H4 (cell line): ENCODE data around the gene LTA. TPM values are rescaled to one million over a fixed set of nuclear protein-coding genes. Genes with fewer than 3 reads are reported as not detected.
"Not testable (repeated sequence)": the region's sequence is repeated elsewhere in the genome, so short reads cannot be mapped to it uniquely, and the experiment has no call there.

Experiments
- DNase-seq: peaks from one replicate; pipeline ENCODE4 v3.0.0-alpha.2; 2015; ENCODE audit warnings: low spot score
- total RNA-seq: library from RNA; depleted of rRNA; stranded (reverse); fragments of >200 nt; shearing (Covaris generic); gene quantifications from 2 replicates; pipeline ENCODE4 v1.2.3, GENCODE V29; 2014

The LTA gene
- total RNA-seq, 1 experiment from 2014 or later, result not detected

GRCh38 chr6:31586599-31587281 is 14.7 kb downstream of the LTA start:
- DNase-seq, result no peak

- no peak for DNase-seq
Observed at GRCh38 chr6:31587791-31588777, 16.0 kb downstream of the LTA start.

- DNase-seq, result no peak
Observed at GRCh38 chr6:31588871-31589650, 17.0 kb downstream of the LTA start.

GRCh38 chr6:31590691-31591090 is 18.6 kb downstream of the LTA start:
- not testable (repeated sequence) for DNase-seq

- no peak for DNase-seq
Observed at GRCh38 chr6:31592396-31592771, 20.3 kb downstream of the LTA start.

DNA sequence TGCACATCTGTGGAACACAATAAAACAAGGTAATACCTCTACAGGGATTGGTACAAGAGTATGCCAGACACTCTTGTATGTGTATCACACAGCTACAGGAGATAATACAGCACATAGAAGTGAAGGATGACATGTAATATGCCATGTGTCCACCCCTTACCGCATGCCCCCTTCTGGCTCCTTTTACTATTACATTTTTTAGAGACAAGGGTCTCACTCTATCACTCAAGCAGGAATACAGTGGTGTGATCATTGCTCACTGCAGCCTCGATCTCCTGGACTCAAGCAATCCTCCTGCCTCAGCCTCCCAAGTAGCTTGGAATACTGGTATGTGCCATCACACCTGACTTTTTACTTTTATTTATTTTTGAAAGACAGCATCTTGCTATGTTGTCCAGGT is 24.9 kb downstream of the LTA start:
- DNase-seq, result no peak

GRCh38 chr6:31607317-31607716 is 35.2 kb downstream of the LTA start:
- DNase-seq, result no peak

DNA sequence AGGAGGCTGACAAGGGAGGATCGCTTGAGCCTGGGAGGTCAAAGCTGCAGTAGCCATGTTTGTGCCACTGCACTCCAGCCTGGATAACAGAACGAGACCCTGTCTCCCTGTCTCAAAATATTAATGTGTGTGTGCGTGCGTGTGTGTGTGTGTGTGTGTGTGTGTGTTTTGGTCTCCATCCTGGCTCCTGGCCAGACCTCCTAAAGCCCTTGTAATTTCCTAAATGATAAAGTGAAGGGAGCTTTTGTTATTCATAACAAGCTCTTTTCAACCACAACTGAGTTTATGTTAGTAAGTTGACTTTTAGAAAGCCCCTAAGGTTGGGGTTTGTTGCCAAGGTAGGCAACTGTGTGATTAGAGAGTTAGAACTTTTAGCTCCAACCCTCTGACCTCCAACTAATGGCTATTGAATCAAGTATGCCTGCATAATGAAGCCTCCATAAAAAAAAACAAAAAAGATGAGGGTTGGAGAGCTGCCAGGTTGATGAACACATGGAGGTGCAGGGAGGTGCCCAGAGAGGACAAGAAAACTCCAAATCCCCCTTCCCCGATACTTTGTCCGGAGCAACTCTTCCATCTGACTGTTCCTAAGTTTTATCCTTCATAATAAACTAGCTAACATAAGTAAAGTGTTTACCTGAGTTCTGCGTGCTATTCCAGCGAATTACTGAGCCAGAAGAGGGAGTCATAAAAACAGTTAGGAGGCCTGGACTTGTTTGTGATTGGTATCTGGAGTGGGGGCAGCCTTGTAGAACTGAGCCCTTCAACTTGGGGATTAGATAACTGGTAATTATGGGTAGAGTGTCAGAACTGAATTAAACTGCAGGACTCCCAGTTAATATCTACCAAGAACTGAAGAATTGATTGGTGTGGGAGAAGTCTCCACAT is 37.7 kb downstream of the LTA start:
- no peak for DNase-seq

DNA sequence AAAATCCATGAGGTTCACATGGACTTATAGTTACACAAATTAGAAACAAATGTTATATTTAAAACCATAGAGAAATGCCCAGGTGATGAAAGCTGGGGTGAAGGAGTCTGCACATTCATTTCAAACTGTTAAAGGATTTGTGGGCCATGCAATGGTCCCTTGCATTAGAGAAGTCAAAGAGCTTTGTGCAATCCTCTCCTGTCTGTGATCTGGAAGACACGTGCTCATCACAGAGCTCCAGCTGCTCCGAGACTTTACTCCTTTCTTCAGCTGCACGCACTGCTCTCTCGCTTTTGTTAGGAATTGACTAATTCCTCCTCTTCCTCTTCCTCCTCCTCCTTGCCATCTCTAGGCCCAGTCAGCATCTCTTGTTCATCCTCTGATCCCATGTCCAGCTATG is 38.9 kb downstream of the LTA start:
- no peak for DNase-seq

- DNase-seq, result no peak
Observed at GRCh38 chr6:31614075-31614619, 42.1 kb downstream of the LTA start.

- no peak for DNase-seq
Observed at GRCh38 chr6:31614684-31615578, 42.8 kb downstream of the LTA start, which contains the start of gene AIF1. AIF1 (plus strand) TSS chr6:31615234; CDS start chr6:31615330, 96 bp downstream.

GRCh38 chr6:31615748-31616147 is 43.7 kb downstream of the LTA start:
- no peak for DNase-seq

DNA sequence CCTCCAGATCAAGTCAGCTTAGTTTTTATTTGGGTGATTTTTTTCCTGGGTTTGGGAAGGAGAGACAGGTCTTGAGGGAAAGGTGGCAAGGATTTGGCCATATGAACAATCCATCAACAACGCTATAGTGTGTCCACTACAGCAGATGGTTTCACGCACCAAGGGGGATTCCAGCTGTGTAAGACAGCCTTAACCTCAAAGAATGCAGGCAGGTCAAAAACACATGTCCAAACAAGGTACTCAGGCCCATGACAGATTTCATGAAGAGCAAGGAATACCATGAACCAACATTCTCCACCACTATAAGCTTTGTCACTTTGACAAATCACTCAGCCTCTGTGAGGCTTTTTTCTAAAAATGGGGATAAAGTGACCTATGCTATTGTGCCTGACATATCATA is 44.9 kb downstream of the LTA start:
- no peak for DNase-seq

DNA sequence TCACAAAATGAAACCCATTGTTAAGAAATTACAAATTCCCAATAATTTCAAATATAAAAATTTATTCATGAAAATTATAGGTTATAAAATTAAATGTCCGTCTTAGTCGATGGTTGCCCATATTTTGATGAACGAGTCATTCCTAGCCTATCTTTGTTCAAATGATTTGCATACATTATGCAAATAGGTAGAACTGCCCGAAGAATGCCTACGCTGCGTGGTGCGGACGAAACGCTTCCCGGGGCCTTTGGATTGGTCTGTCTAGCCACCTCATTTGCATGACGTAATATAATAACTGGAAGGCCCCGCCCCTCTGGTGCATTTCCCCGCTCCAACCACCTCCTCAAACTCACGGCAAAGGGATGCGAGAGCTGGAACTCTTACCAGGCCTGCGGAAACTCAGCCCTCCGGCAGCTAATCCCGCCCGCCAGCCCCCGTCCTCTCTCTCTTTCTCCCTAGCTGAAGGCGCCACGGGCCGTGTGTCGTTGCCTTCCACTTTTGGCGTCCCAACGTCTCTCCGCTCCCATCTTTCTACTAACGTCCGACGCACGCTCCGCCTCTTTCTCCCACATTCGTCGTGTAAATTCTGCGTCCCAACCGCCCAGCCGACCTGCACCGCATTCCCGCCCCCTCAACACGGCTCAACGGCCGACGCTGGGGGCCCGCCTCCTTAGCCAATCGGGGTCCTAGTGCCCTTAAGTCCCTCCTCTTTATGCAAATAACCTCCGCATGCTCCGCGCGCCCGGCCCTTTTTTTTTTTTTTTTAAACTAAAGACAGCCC is 47.9 kb downstream of the LTA start:
- DNase-seq, result peak; percentile 99

DNA sequence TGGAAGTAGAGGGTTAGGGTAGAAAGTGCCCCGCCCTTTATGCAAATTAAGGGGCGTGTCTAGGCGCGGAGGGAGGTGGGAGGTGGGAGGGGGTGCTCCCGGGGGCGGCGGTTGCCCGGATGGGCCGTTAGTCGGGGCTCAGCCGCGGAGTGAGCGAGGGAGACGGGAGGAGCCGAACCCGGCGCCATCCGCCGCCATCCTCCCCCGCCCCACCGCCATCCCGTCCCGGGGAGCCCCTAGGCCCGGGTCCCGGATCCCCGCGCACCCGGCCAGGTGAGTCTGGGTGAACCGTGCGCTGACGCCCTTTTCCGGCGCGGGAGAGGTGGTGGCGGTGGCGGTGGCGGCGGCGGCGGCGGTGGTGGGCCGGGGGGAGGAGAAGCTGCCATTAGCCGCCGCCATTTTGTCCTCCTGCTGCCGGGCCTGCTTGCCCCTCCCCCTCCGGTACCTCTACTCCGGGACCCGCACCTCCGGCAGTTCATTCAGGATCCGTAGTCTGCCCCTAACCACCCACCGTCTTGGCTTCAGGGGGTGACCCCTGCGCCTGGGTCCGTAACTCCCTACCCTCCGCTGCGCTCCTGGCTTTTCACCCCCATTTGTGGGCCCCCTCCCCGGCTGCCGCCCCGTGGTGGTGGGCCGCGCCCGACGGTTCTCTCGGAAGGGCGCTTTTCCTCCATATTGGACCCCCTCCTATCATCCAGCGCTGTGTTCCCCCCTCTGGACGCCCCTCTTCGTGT is 48.7 kb downstream of the LTA start, which contains the start of gene PRRC2A:
PRRC2A (plus strand) TSS at position 130 of the 734 bp plus-strand sequence. CDS start 2,075 bp downstream, outside the sequence.
- peak; percentile 66 for DNase-seq

- DNase-seq, result no peak
Observed at GRCh38 chr6:31621320-31621939, 49.3 kb downstream of the LTA start.

GRCh38 chr6:31621991-31622390 is 49.9 kb downstream of the LTA start:
- DNase-seq, result no peak

DNA sequence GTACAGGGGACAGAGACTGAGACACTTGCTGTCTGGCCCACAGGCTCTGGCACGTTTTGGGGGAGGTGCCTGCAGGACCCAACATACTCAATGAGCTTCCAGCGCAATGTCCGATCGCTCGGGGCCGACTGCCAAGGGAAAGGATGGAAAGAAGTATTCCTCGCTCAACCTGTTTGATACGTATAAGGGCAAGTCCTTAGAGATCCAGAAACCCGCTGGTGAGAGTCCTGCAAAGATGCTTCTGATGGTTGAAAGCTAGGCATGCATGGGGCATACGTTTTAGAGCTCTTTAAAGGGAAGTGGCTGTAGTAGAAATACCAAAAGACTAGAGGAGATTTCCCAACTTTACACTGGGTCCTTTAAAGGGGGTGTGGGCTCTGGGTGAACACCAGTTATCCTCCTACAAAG is 50.6 kb downstream of the LTA start:
- no peak for DNase-seq
